NCI-H1105 (cell line): ENCODE results near the gene ECT2L.
"Not testable (repeated sequence)": the region's sequence is repeated elsewhere in the genome, so short reads cannot be mapped to it uniquely, and the experiment has no call there.

ENCODE experiments used
- DNase-seq: peaks from one replicate; lab custom pipeline; 2025; lab: John Stamatoyannopoulos, UW

The ECT2L gene

GRCh38 chr6:138931660-138932059, 135.8 kb downstream of the ECT2L start:
- DNase-seq = no peak

GRCh38 chr6:138936873-138937272, 141.0 kb downstream of the ECT2L start:
- not testable (repeated sequence) for DNase-seq

GRCh38 chr6:138943089-138943625, 147.3 kb downstream of the ECT2L start:
- DNase-seq = no peak

GRCh38 chr6:138944412-138944811, 148.5 kb downstream of the ECT2L start:
- DNase-seq = no peak

GRCh38 chr6:138945354-138945753, 149.5 kb downstream of the ECT2L start:
- DNase-seq = no peak

GRCh38 chr6:138948004-138948403, 152.1 kb downstream of the ECT2L start:
- no peak for DNase-seq

GRCh38 chr6:138948546-138949179, 152.8 kb downstream of the ECT2L start:
- no peak for DNase-seq

- DNase-seq = no peak
These were observed 157.6 kb downstream of the ECT2L start for GRCh38 chr6:138953451-138953850.
